HUES64 (cell line): ENCODE results near the gene KIZ.
"Not testable (repeated sequence)": the region's sequence is repeated elsewhere in the genome, so short reads cannot be mapped to it uniquely, and the experiment has no call there.

Source experiments
- H3K27ac ChIP-seq: 2 replicates; pipeline ENCODE4 v1.7.0; 2013; ENCODE audit warnings: low read depth, low read length, inconsistent platforms
- H3K27me3 ChIP-seq: 2 replicates; pipeline ENCODE4 v1.6.1; 2013; ENCODE audit warnings: mild to moderate bottlenecking, low read length; ENCODE audit not compliant: insufficient read depth
- H3K36me3 ChIP-seq: 2 replicates; pipeline ENCODE4 v1.6.1; 2013; ENCODE audit warnings: mild to moderate bottlenecking, low read length; ENCODE audit not compliant: insufficient read depth
- H3K4me1 ChIP-seq: 2 replicates; pipeline ENCODE4 v1.6.1; 2013; ENCODE audit warnings: mild to moderate bottlenecking, low read length, moderate library complexity; ENCODE audit not compliant: insufficient read depth
- H3K4me3 ChIP-seq: 2 replicates; pipeline ENCODE4 v1.5.1; 2013; ENCODE audit warnings: mild to moderate bottlenecking, low read length, moderate library complexity
- H3K9ac ChIP-seq: 2 replicates; pipeline ENCODE4 v1.6.1; 2013; ENCODE audit warnings: mild to moderate bottlenecking, low read depth, low read length
- H3K9me3 ChIP-seq: 2 replicates; pipeline ENCODE4 v1.6.1; 2013; ENCODE audit warnings: low read depth, low read length; ENCODE audit not compliant: insufficient read depth
- WGBS: fragments of 150-250, 120-280 bp; methylation state at CpG from one replicate; pipeline ENCODE4 v1.1.7; 2013; ENCODE audit warnings: missing lambda C conversion rate; 5-methylcytosine and 5-hydroxymethylcytosine counted together

Gene KIZ

DNA sequence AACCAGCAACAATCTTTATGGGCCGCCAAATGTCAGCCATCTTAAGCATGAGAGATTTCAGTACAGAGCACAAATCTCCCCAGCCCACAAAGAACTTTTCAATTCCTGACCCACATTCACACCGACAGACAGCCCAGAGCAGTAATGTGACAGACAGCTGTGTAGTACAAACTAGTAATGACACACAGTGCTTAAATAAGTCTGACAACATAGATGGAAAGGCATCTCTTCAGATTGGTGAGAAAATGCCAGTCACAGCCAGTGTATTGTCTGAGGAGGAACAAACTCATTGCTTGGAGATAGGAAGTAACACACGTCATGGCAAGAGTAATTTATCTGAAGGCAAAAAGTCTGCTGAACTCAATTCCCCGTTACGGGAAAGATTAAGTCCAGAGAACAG lies 36.0 kb downstream of the KIZ start:
- 94% methylated on average over 5 of the region's 5 CpGs for WGBS

DNA sequence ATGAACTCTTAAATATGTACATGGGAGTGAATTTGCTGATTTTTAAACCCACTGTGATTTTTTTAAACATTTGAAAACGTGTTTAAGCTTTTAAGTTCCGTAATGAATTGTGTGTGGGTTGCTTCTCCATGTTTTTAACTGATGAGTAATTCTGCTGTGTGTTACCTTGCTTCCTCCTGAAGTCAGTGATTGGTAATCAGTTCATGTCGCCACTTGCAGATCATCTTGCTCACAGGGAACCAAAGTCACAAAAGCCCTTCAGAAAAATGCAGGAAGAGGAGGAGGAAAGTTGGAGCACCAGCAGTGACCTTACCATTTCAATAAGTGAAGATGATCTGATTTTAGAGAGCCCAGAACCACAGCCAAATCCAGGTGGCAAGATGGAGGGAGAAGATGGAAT lies 36.7 kb downstream of the KIZ start:
- no peak overlapping the region for H3K27ac ChIP-seq
- no peak overlapping the region for H3K9ac ChIP-seq
- 75% methylated on average over 3 of the region's 3 CpGs for WGBS
- peaks cover 12% of the 10 kb centered on the region; the same call in 1 of the 2 replicates for H3K4me1 ChIP-seq
- peaks cover 22% of the 10 kb centered on the region for H3K36me3 ChIP-seq
- no peaks in the 10 kb centered on the region for H3K27me3 ChIP-seq
- H3K4me3 ChIP-seq, result no peak overlapping the region
- no peaks in the 10 kb centered on the region for H3K9me3 ChIP-seq

More for the DNA sequence above, 36.0 kb downstream of the KIZ start:
- no peaks in the 10 kb centered on the region for H3K27me3 ChIP-seq
- H3K9me3 ChIP-seq, result no peaks in the 10 kb centered on the region
- peaks cover 12% of the 10 kb centered on the region; the same call in 1 of the 2 replicates for H3K4me1 ChIP-seq
- no peak overlapping the region for H3K9ac ChIP-seq
- H3K27ac ChIP-seq, result no peak overlapping the region
- H3K36me3 ChIP-seq, result peaks cover 22% of the 10 kb centered on the region
- H3K4me3 ChIP-seq, result no peak overlapping the region

DNA sequence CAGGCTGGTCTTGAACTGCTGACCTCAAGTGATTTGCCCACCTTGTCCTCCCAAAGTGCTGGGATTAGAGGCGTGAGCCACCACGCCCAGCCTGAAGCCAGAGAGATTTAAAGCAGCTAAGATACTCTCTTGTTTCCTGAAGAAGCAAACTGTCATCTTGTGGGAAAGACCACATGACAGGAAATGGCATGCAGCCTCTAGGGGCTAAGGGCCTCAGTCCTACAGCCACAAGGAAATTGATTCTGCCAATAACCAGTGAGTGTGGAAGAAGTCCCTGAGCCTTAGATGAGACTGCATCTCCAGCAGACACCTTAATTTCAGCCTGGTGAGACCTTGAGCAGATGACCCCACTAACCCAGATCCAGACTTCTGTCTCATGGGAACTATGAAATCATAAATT lies 40.9 kb downstream of the KIZ start:
- H3K9me3 ChIP-seq, result no peaks in the 10 kb centered on the region
- H3K27ac ChIP-seq, result no peak overlapping the region

DNA sequence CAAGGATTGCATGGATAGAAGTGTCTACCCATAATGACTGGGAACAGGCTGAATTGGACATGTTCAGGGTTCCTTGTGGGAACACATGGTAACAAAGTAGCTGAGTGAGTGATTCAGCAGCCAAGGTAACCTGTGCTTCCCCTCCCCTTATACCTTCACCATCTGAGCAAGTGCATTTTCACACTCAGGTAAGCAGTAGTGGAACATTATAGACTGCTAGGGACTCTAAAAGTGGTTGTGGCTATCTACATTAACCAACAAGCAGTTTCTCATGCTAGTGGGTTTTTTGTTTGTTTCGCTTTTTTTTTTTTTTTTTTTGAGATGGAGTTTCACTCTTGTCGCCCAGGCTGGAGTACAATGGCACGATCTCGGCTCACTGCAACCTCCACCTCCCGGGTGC lies 41.4 kb downstream of the KIZ start:
- Histone ChIP-seq H3K36me3 (peaks cover 18% of the 10 kb centered on the region; the same call in 1 of the 2 replicates), H3K9me3 (no peaks in the 10 kb centered on the region), H3K9ac (no peak overlapping the region), H3K4me3 (no peak overlapping the region), H3K27ac (no peak overlapping the region), H3K27me3 (no peaks in the 10 kb centered on the region), H3K4me1 (peaks cover 7% of the 10 kb centered on the region; the same call in 1 of the 2 replicates)
- WGBS, result 98% methylated on average over 5 of the region's 5 CpGs

More for the DNA sequence above, 40.9 kb downstream of the KIZ start:
- 90% methylated on average over 2 of the region's 2 CpGs for WGBS
- no peak overlapping the region for H3K4me3 ChIP-seq
- H3K4me1 ChIP-seq, result peaks cover 11% of the 10 kb centered on the region; the same call in 1 of the 2 replicates
- no peak overlapping the region for H3K9ac ChIP-seq
- peaks cover 23% of the 10 kb centered on the region for H3K36me3 ChIP-seq
- H3K27me3 ChIP-seq, result no peaks in the 10 kb centered on the region

DNA sequence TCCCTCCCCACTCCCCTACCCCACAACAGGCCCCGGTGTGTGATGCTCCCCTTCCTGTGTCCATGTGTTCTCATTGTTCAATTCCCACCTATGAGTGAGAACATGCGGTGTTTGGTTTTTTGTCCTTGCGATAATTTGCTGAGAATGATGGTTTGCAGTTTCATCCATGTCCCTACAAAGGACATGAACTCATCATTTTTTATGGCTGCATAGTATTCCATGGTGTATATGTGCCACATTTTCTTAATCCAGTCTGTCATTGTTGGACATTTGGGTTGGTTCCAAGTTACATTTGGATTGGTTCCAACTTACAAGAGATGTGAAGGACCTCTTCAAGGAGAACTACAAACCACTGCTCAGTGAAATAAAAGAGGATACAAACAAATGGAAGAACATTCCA lies 42.2 kb downstream of the KIZ start:
- not testable (repeated sequence) for H3K9ac ChIP-seq, H3K9me3 ChIP-seq, H3K27ac ChIP-seq, H3K4me3 ChIP-seq, H3K27me3 ChIP-seq, H3K4me1 ChIP-seq
- peaks cover 15% of the 10 kb centered on the region; the same call in 1 of the 2 replicates for H3K36me3 ChIP-seq
- 92% methylated on average over 2 of the region's 3 CpGs for WGBS

DNA sequence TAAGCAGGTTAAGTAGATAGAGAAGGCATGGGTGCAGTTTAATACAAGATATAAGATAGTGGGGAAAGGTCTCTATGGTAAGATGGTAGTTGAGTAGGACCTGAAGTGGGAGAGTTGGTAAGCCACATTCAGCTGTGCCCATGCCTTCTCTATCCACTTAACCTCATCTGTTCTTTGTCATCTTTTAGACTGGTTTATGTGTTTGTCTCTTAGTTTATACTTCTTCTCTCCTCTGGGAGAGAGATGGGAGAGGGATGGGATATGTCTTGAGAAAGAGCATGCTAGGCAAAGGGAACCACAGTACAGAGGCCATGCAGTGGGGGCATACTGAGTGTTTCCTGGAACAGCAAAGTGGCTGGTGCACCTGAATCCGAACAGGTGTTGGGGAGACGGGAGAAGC lies 46.7 kb downstream of the KIZ start:
- H3K9me3 ChIP-seq, result peaks cover 4% of the 10 kb centered on the region
- H3K27me3 ChIP-seq, result no peaks in the 10 kb centered on the region
- WGBS, result 96% methylated on average over 2 of the region's 2 CpGs
- H3K36me3 ChIP-seq, result peaks cover 4% of the 10 kb centered on the region; the same call in 1 of the 2 replicates
- peaks cover 15% of the 10 kb centered on the region for H3K4me1 ChIP-seq
- H3K9ac ChIP-seq, result no peak overlapping the region
- H3K27ac ChIP-seq, result no peak overlapping the region
- no peak overlapping the region for H3K4me3 ChIP-seq

DNA sequence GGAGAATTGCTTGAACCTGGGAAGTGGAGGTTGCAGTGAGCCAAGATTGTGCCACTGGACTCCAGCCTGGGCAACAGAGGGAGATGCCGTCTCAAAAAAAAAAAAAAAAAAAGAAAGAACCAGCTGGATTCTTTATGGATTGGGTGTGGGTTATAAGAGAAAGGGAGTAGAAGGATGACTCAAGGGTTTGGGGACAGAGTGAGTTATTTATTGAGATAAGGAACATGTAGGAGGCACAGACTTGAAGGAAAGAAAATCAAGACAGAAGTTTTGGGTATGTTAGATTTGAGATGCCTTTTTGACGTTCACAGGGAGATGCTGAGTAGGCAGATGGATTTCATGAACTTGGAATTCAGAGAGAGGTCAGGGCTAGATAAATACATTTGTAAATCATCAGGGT lies 47.6 kb downstream of the KIZ start:
- Histone ChIP-seq H3K9ac (no peak overlapping the region), H3K27ac (no peak overlapping the region), H3K9me3 (peaks cover 7% of the 10 kb centered on the region), H3K4me1 (peaks cover 15% of the 10 kb centered on the region), H3K4me3 (no peak overlapping the region), H3K27me3 (no peaks in the 10 kb centered on the region), H3K36me3 (peaks cover 6% of the 10 kb centered on the region; the same call in 1 of the 2 replicates)
- WGBS, result 88% methylated on average over 2 of the region's 2 CpGs

DNA sequence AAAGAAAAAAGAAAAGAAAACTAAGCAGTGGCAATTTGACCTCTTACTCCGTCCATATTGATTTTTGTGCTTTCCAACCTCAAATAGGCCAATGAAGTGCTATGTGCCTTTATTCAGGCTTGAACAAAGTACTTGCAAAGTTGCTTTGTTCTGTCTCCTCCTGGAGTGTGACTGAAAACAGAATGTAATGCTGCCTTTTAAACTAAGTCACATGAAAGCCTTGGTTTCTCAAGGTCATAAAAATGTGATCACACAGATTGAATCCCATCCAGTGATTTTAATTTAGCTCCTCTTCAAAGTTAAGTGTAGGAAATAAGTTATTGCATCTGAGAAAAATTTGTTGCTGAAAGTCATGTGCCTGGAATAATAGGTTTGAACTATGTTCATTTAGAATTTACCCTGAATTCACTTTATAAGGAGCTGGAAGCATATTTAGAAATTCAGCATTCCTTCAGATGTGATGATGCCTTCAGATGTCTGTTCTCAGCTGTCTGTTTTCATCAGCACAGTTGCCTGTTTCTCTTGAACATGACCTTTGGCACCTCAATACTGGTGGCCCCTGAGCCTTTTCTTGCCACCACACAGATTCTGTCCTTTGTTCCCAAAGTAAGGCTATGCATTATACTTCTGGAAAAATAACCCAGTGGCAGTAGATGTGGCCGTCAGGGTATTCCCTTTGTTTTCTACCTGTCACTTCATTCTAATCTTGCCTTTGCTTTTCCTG lies 48.8 kb downstream of the KIZ start:
- Histone ChIP-seq H3K9me3 (peaks cover 7% of the 10 kb centered on the region), H3K4me3 (no peak overlapping the region), H3K9ac (no peak overlapping the region), H3K27ac (no peak overlapping the region), H3K27me3 (no peaks in the 10 kb centered on the region), H3K4me1 (peaks cover 19% of the 10 kb centered on the region), H3K36me3 (peaks cover 6% of the 10 kb centered on the region; the same call in 1 of the 2 replicates)
- 92% methylated on average over 2 of the region's 2 CpGs for WGBS

DNA sequence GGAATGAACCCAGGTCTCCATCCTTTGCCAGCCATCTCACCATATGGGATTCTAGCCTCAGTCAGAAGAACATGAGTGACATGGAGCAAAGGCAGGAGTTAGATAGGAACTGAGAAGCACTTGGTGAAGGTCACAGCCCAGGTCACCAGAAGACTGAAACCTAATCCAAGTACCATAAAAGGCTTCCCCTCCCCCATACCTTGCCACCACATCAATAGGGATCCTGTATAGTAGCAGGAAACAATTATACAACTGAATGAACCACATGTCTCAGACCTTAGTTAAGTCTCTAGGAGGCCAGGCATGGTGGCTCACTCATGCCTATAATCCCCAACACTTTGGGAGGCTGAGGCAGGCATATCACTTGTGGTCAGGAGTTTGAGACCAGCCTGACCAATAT lies 49.6 kb downstream of the KIZ start:
- no peak overlapping the region for H3K4me3 ChIP-seq
- H3K36me3 ChIP-seq, result peaks cover 6% of the 10 kb centered on the region; the same call in 1 of the 2 replicates
- H3K27ac ChIP-seq, result no peak overlapping the region
- H3K9me3 ChIP-seq, result peaks cover 7% of the 10 kb centered on the region
- H3K27me3 ChIP-seq, result no peaks in the 10 kb centered on the region
- peaks cover 26% of the 10 kb centered on the region for H3K4me1 ChIP-seq
- no peak overlapping the region for H3K9ac ChIP-seq

DNA sequence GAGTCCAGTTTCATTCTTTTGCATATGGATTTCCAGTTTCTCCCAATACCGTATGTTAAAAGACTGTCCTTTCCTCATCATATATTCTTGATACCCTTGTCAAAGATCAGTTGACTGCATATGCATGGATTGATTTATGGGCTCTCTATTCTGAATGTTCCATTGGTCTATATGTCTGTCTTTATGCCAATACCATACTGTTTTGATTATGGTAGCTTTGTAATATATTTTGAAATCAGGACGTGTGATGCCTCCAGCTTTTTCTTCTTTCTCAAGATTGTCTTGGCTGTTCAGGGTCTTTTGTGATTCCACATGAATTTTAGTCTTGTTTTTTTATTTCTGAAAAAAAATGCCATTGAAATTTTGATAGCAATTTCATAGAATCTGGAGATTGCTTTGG lies 51.9 kb downstream of the KIZ start:
- H3K27me3 ChIP-seq, result no peaks in the 10 kb centered on the region
- peaks cover 37% of the 10 kb centered on the region for H3K4me1 ChIP-seq
- no peak overlapping the region for H3K9ac ChIP-seq
- 0 out of 2 replicates have a peak, but pooled peaks cover 3% of the 10 kb centered on the region for H3K36me3 ChIP-seq
- 93% methylated on average over 1 of the region's 2 CpGs for WGBS
- H3K9me3 ChIP-seq, result peaks cover 7% of the 10 kb centered on the region
- H3K27ac ChIP-seq, result no peak overlapping the region
- H3K4me3 ChIP-seq, result no peak overlapping the region

DNA sequence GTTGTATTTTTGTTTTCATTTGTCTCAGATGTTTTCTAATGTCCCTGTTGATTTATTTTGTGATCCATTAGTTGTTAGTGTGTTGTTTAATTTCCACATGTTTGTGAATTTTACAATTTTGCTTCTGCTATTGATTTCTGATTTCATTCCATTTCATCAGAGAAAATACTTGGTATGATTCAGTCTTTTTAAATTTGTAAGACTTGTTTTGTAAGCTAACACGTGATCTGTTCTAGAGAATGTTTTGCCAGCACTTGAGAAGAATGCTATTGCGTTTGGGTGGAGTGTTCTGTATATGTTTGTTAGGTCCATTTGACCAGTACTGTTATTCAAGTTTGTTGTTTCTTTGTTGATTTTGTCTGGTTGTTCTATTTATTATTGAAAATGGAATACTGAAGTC lies 53.9 kb downstream of the KIZ start:
- 62% methylated on average over 2 of the region's 2 CpGs for WGBS

More for the DNA sequence above, 53.9 kb downstream of the KIZ start:
- 0 out of 2 replicates have a peak, but pooled peaks cover 3% of the 10 kb centered on the region for H3K36me3 ChIP-seq
- H3K4me3 ChIP-seq, result no peak overlapping the region
- H3K9me3 ChIP-seq, result peaks cover 7% of the 10 kb centered on the region
- no peak overlapping the region for H3K9ac ChIP-seq
- no peaks in the 10 kb centered on the region for H3K27me3 ChIP-seq
- peaks cover 28% of the 10 kb centered on the region for H3K4me1 ChIP-seq
- H3K27ac ChIP-seq, result no peak overlapping the region
